PC-9 (cell line): Measurements from ENCODE around the gene SEC31B.

Experiments used
- EZH2 ChIP-seq: fragments of 200-600 bp; sonication (generic); IDR thresholded peaks from 2 replicates; pipeline ENCODE4 v1.8.0; 2017; ENCODE audit warnings: antibody characterized with exemption, low read depth
- TF ChIP-seq, protein P1 (sequence below): fragments of 200-600 bp; sonication (generic); conservative IDR thresholded peaks from 2 replicates; pipeline ENCODE4 v1.6.1; 2017; ENCODE audit warnings: mixed run types, antibody characterized with exemption, mild to moderate bottlenecking, moderate library complexity

DNA sequence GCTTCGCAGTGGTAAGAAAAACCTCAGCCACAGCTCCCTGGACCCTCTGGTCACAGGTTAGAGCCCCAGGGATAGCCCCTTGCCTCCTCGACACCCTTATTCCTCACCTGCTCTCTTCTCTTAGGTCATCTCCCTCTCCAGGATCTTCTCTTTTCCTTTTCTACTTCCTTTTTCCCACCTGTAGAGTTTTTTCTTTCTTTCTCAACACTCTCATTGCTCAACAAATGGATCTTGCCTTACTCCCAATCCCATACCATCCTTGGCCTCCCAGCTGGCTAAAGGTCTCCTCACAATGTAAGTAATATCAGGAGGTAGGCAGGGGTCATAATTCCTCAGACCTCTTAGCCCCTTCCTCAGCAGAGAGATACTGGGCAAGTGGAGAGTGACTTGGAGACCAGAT, 39.7 kb downstream of the SEC31B start:
- TF ChIP-seq, protein P1, sequence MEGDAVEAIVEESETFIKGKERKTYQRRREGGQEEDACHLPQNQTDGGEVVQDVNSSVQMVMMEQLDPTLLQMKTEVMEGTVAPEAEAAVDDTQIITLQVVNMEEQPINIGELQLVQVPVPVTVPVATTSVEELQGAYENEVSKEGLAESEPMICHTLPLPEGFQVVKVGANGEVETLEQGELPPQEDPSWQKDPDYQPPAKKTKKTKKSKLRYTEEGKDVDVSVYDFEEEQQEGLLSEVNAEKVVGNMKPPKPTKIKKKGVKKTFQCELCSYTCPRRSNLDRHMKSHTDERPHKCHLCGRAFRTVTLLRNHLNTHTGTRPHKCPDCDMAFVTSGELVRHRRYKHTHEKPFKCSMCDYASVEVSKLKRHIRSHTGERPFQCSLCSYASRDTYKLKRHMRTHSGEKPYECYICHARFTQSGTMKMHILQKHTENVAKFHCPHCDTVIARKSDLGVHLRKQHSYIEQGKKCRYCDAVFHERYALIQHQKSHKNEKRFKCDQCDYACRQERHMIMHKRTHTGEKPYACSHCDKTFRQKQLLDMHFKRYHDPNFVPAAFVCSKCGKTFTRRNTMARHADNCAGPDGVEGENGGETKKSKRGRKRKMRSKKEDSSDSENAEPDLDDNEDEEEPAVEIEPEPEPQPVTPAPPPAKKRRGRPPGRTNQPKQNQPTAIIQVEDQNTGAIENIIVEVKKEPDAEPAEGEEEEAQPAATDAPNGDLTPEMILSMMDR = no peak
- TF ChIP-seq EZH2 = no peak
